Mucosa of descending colon (tissue), 3 donors: Measurements from ENCODE around the gene PLSCR4. TPM values are rescaled to one million over a fixed set of nuclear protein-coding genes. Genes with fewer than 3 reads are reported as not detected.

Source experiments
- ATAC-seq: fragments of 200-7000 bp; cut with Tn5 transposase; one replicate; pipeline ENCODE4 v1.9.1; 2020; ENCODE audit warnings: mild to moderate bottlenecking, moderate library complexity
- DNase-seq, 3 donors: peaks; one replicate each; pipeline ENCODE4 v3.0.0-alpha.2; 2020
- H3K36me3 ChIP-seq: fragments of 200-600 bp; one replicate; pipeline ENCODE4 v1.8.0; 2021; ENCODE audit warnings: low read depth, mild to moderate bottlenecking
- H3K4me1 ChIP-seq: fragments of 200-600 bp; one replicate; pipeline ENCODE4 v1.8.0; 2021; ENCODE audit warnings: low read depth, mild to moderate bottlenecking
- H3K4me3 ChIP-seq: fragments of 200-600 bp; one replicate; pipeline ENCODE4 v1.8.0; 2021; ENCODE audit warnings: mild to moderate bottlenecking
- H3K9me3 ChIP-seq: fragments of 200-600 bp; one replicate; pipeline ENCODE4 v1.8.0; 2021; ENCODE audit warnings: mild to moderate bottlenecking
- intact Hi-C, 2 donors: fragments of 100-400 bp; cut with DNase I in 1 of 2; cut with micrococcal nuclease in 1 of 2; formaldehyde crosslinking; loops; one replicate each; pipeline versions ENCODE4 v1.11.0 to v1.11.1; 2022; cut with DNase I, micrococcal nuclease
- total RNA-seq, 3 donors: library from RNA; stranded (reverse); fragmentation: NEBNext Ultra II Directional in 2 of 3; extraction: Animal tissue kit (Norgen Biotek cat#: 25700) in 2 of 3; gene quantifications; one replicate each; pipeline versions ENCODE4 v1.2.1 to v1.2.4, GENCODE V29; 2021 to 2023
- TF ChIP-seq, protein P1 (sequence below): fragments of 200-600 bp; IDR thresholded peaks from one replicate; pipeline ENCODE4 v1.8.0; 2022; ENCODE audit warnings: antibody characterized with exemption, mild to moderate bottlenecking
- donor health status: DM: no; HTN: no; CAD: no; lungs with moderate emphysema.
- donor health status: DM: no; HTN: no; CAD: no.
- donor health status: DM: no; HTN: yes; CAD: no.

PLSCR4 gene
- total RNA-seq, 3 donors from 2014 or later, result 45.3 to 72.7 (median 64.0) TPM

DNA sequence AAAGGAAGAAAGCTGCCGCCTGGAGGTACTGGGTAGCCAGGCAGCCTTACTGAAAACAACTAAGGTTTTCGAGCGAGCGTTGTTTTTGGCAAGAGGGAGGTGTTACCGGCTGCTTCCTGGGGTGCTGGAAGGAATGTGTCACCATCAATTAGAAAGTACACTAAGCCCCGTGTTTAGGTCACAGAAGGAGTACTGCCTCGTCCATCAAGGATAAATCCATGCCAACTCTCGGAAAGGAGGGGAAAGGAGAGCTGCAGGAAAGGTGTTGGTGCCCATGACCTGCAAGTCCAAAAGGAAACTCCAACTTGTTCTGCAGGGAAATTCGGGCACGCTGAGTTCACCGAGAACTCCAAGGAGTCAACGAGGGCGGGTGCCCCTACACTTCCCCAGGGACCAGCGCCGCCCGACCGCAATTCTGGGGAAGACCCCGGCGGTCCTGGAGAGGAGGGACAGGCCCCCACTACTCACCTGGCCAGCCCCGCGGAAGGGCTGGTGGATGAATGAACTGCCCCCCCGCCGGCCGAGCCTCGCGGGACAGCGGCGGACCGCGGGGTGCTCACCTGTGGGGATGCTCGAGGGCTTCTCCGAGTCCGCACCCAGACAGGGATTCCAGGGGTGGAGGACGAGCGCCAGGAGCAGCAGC is 90.5 kb downstream of the PLSCR4 start:
- DNase-seq (peak; percentile 58 to 68 (median 59)), ATAC-seq (peak; percentile 49)
- peak overlapping the region; percentile 61 for H3K4me3 ChIP-seq
- intact Hi-C loops, result no loop called here
- no peaks in the 10 kb centered on the region for H3K36me3 ChIP-seq
- TF ChIP-seq, protein P1, sequence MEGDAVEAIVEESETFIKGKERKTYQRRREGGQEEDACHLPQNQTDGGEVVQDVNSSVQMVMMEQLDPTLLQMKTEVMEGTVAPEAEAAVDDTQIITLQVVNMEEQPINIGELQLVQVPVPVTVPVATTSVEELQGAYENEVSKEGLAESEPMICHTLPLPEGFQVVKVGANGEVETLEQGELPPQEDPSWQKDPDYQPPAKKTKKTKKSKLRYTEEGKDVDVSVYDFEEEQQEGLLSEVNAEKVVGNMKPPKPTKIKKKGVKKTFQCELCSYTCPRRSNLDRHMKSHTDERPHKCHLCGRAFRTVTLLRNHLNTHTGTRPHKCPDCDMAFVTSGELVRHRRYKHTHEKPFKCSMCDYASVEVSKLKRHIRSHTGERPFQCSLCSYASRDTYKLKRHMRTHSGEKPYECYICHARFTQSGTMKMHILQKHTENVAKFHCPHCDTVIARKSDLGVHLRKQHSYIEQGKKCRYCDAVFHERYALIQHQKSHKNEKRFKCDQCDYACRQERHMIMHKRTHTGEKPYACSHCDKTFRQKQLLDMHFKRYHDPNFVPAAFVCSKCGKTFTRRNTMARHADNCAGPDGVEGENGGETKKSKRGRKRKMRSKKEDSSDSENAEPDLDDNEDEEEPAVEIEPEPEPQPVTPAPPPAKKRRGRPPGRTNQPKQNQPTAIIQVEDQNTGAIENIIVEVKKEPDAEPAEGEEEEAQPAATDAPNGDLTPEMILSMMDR, result peak; percentile 24
- H3K9me3 ChIP-seq, result no peaks in the 10 kb centered on the region
- peaks cover 17% of the 10 kb centered on the region for H3K4me1 ChIP-seq

GRCh38 chr3:146159616-146160320 is 91.1 kb downstream of the PLSCR4 start:
- Histone ChIP-seq H3K4me1 (peaks cover 20% of the 10 kb centered on the region), H3K36me3 (no peaks in the 10 kb centered on the region), H3K9me3 (no peaks in the 10 kb centered on the region), H3K4me3 (peak overlapping the region; percentile 61)
- intact Hi-C loops, result no loop called here
- TF ChIP-seq, protein P1, result no peak
- DNase-seq (no peak), ATAC-seq (no peak)

GRCh38 chr3:146159037-146159436 is 91.9 kb downstream of the PLSCR4 start:
- ATAC-seq (no peak), DNase-seq (no peak)
- TF ChIP-seq, protein P1, result no peak
- no peaks in the 10 kb centered on the region for H3K36me3 ChIP-seq
- H3K9me3 ChIP-seq, result no peaks in the 10 kb centered on the region
- no peak overlapping the region for H3K4me3 ChIP-seq
- H3K4me1 ChIP-seq, result peaks cover 24% of the 10 kb centered on the region
- intact Hi-C loops, result no loop called here

- ATAC-seq (no peak), DNase-seq (no peak)
- H3K4me1 ChIP-seq, result peaks cover 30% of the 10 kb centered on the region
- TF ChIP-seq, protein P1, result no peak
- intact Hi-C loops, result no loop called here
- no peaks in the 10 kb centered on the region for H3K36me3 ChIP-seq
- no peak overlapping the region for H3K4me3 ChIP-seq
- H3K9me3 ChIP-seq, result no peaks in the 10 kb centered on the region
These were observed 93.4 kb downstream of the PLSCR4 start for GRCh38 chr3:146157325-146158060.

GRCh38 chr3:146156666-146157314 is 94.1 kb downstream of the PLSCR4 start:
- no peaks in the 10 kb centered on the region for H3K36me3 ChIP-seq
- no peak for ATAC-seq
- intact Hi-C loops, result no loop called here
- H3K4me3 ChIP-seq, result no peak overlapping the region
- peaks cover 28% of the 10 kb centered on the region for H3K4me1 ChIP-seq
- TF ChIP-seq, protein P1, result no peak
- no peak for DNase-seq
- H3K9me3 ChIP-seq, result no peaks in the 10 kb centered on the region
